Measurements from ENCODE around the gene USP15. TPM values are rescaled to one million over a fixed set of nuclear protein-coding genes. Genes with fewer than 3 reads are reported as not detected.

The USP15 gene
- total RNA-seq, 1 experiment from 2014 or later, result 35.3 TPM

DNA sequence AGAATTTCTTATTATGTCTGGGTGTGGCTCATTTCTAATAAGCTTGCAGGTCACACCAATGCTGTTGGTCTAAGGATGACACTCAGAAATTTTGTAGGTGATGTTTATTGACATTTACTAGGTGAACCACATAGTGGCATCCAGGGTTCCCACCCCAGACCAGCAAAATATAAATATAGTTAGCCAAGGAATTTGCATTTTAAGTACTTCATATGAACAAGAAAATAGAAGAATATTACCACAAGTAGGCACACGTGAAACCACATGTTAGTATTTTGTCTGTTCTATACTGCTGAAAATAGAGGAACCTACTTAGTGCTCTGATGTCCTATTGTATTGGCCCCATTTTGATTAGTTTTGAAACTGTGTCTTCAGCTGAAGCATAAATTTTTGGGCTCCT, 71.1 kb downstream of the USP15 start:
- no peak overlapping the region for H3K23ac ChIP-seq (ENCODE audit: insufficient read length, low read depth, low read length)
- no peak overlapping the region for H4K91ac ChIP-seq (ENCODE audit: insufficient read length, low read depth, low read length)
- no peak overlapping the region for H3K56ac ChIP-seq (ENCODE audit: insufficient read length, low read depth, low read length)
- H4K5ac ChIP-seq (ENCODE audit: insufficient read length, low read depth, low read length), result no peak overlapping the region
- no peak overlapping the region for H3K14ac ChIP-seq (ENCODE audit: insufficient read depth, low read length)
- H2BK12ac ChIP-seq (ENCODE audit: insufficient read length, low read depth, low read length), result no peak overlapping the region
- no peak for DNase-seq
- H3K4ac ChIP-seq (ENCODE audit: low read depth, low read length), result no peak overlapping the region
- no peaks in the 10 kb centered on the region for H3K4me1 ChIP-seq (ENCODE audit: insufficient read depth, low read length)
- H3K4me3 Mint-ChIP-seq, result no peak overlapping the region
- no peak overlapping the region for H2BK120ac ChIP-seq (ENCODE audit: low read depth, low read length, poor library complexity, severe bottlenecking)
- no peak overlapping the region for H2BK15ac ChIP-seq (ENCODE audit: low read depth, low read length)
- H3K36me3 Mint-ChIP-seq (ENCODE audit: insufficient read depth in 1 of 3, low read depth in 3 of 3), result no peaks in the 10 kb centered on the region
- TF ChIP-seq, protein P1, sequence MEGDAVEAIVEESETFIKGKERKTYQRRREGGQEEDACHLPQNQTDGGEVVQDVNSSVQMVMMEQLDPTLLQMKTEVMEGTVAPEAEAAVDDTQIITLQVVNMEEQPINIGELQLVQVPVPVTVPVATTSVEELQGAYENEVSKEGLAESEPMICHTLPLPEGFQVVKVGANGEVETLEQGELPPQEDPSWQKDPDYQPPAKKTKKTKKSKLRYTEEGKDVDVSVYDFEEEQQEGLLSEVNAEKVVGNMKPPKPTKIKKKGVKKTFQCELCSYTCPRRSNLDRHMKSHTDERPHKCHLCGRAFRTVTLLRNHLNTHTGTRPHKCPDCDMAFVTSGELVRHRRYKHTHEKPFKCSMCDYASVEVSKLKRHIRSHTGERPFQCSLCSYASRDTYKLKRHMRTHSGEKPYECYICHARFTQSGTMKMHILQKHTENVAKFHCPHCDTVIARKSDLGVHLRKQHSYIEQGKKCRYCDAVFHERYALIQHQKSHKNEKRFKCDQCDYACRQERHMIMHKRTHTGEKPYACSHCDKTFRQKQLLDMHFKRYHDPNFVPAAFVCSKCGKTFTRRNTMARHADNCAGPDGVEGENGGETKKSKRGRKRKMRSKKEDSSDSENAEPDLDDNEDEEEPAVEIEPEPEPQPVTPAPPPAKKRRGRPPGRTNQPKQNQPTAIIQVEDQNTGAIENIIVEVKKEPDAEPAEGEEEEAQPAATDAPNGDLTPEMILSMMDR (conservative IDR thresholded peaks at IDR 0.05), result no peak
- no peak overlapping the region for H3T11ph ChIP-seq (ENCODE audit: low read length)
- no peaks in the 10 kb centered on the region for H3K79me2 ChIP-seq (ENCODE audit: insufficient read depth, low read length)
- no peaks in the 10 kb centered on the region for H3K79me1 ChIP-seq (ENCODE audit: insufficient read depth, low read depth, low read length, poor library complexity, severe bottlenecking)
- no CpG with 5 or more reads among the region's 1 CpG for WGBS (ENCODE audit: extremely low coverage, insufficient read length, low lambda C conversion rate)
- H3K18ac ChIP-seq (ENCODE audit: insufficient read length, low read depth, low read length), result no peak overlapping the region
- no peaks in the 10 kb centered on the region for H3K23me2 ChIP-seq (ENCODE audit: insufficient read length, low read depth, low read length, poor library complexity, severe bottlenecking)
- H2BK5ac ChIP-seq (ENCODE audit: insufficient read length, low read length), result no peak overlapping the region
- no peaks in the 10 kb centered on the region for H3K9me3 Mint-ChIP-seq
- H2BK20ac ChIP-seq (ENCODE audit: low read depth, low read length, poor library complexity, severe bottlenecking), result no peak overlapping the region
- H3K27me3 ChIP-seq (ENCODE audit: insufficient read depth, low read length), result no peaks in the 10 kb centered on the region
- no peak overlapping the region for H3K9ac ChIP-seq (ENCODE audit: extremely low read depth, insufficient read length, low read length)
- H2AK5ac ChIP-seq (ENCODE audit: insufficient read length, low read length), result no peak overlapping the region
- no peaks in the 10 kb centered on the region for H3K4me1 Mint-ChIP-seq
- H3K27ac ChIP-seq (ENCODE audit: insufficient read length, low read depth, low read length), result no peak overlapping the region
- no peaks in the 10 kb centered on the region for H3K27me3 Mint-ChIP-seq (ENCODE audit: low read depth)
- no peaks in the 10 kb centered on the region for H4K20me1 ChIP-seq (ENCODE audit: control insufficient read depth, insufficient read depth, insufficient read length)
- no peaks in the 10 kb centered on the region for H3K9me3 ChIP-seq (ENCODE audit: control insufficient read depth, low read depth, low read length)
- no peak overlapping the region for H2AFZ ChIP-seq (ENCODE audit: low read length)
- H4K8ac ChIP-seq (replicated peaks; ENCODE audit: insufficient read length, low read depth, low read length), result no peak overlapping the region
- H3K4me2 ChIP-seq (ENCODE audit: insufficient read depth, insufficient read length, low read length), result no peak overlapping the region
- H3K27ac Mint-ChIP-seq, result no peak overlapping the region
